Measurements from ENCODE around the gene ARHGEF10L. TPM values are rescaled to one million over a fixed set of nuclear protein-coding genes. Genes with fewer than 3 reads are reported as not detected.

The ARHGEF10L gene
- polyA plus RNA-seq, 3 donors, result 19.8 to 71.8 (median 20.8) TPM

GRCh38 chr1:17671741-17672140 lies 132.2 kb downstream of the ARHGEF10L start:
- 61 to 72% (median 62%) methylated on average over 10 of the region's 10 CpGs for WGBS, 3 donors
- H3K27ac ChIP-seq (ENCODE audit: low read depth, low read length), result no peak overlapping the region

DNA sequence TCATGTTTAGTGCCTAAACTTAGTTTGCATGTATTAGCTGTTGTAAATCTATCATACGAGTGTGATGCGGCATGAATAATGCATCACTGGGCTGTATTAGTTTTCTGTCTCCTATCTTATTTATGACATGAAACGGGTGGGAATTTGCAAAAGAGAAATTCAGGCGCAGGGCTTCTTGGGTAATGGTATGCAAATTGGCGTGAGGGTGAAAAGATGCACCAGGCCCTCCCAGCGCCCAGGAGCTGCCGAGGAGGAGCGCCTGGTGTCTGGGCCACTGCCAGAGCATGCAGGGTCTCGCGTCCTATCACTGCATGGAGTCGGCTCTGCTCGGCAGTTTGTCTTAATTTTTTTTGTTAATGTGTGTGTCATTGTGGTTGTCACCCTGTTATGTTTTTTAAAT lies 132.7 kb downstream of the ARHGEF10L start:
- H3K27ac ChIP-seq (ENCODE audit: low read depth, low read length), result no peak overlapping the region

GRCh38 chr1:17673329-17674072 lies 134.0 kb downstream of the ARHGEF10L start:
- no peak overlapping the region for H3K27ac ChIP-seq (ENCODE audit: low read depth, low read length)
- WGBS, 3 donors, result 65 to 86% (median 71%) methylated on average over 12 to 13 of the region's 13 CpGs

More for the DNA sequence above, 132.7 kb downstream of the ARHGEF10L start:
- 71 to 77% (median 73%) methylated on average over 12 of the region's 12 CpGs for WGBS, 3 donors

- H3K27ac ChIP-seq (ENCODE audit: low read depth, low read length), result no peak overlapping the region
- 75 to 77% (median 76%) methylated on average over 14 of the region's 14 CpGs for WGBS, 3 donors
Measured at GRCh38 chr1:17674726-17675500, 135.4 kb downstream of the ARHGEF10L start.

DNA sequence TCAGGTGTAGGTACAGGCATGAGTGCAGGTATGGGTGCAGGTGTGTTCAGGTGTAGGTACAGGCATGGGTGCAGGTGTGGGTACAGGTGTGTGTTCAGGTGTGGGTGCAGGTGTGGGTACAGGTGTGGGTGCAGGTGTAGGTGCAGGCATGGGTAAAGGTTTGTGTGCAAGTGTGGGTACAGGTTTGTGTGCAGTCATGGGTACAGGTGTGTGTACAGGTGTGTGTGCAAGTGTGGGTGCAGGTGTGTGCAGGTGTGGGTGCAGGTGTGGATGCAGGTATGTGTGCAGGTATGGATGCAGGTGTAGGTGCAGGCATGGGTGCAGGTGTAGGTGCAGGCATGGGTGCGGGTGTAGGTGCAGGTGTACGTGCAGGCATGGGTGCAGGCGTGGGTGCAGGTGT lies 136.2 kb downstream of the ARHGEF10L start:
- no peak overlapping the region for H3K27ac ChIP-seq (ENCODE audit: low read depth, low read length)
- 94 to 100% (median 98%) methylated on average over 3 of the region's 3 CpGs for WGBS, 3 donors

DNA sequence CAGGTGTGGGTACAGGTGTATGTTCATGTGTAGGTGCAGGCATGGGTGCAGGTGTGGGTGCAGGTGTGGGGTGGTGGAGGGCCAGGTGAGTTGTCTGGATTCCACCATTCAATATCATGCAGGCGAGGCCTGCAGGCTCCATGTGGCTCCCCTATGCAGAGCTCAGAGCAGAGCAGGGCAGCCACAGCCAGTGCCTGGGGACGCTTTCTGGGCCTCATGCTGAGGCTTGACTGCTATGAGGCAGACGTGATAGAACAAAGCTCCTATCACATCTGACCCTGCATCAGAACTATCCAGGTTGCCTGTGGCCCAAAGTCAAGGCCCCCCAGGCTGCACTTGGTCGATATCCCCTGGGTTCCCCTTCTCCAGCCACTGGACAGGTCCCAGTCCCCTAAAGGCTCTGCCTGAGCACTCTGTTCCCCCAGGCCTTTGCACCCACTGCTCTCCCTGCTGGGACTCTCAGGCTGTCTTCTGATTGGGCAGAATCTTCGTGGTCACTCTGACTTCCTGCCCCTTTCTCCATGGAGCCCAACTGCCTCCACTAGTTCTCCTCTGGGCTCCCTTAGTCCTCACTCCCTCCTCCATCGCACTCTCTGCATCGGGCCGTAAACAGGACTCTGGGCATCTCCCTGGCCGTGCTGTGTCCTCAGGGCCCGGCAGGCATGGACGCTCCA lies 137.0 kb downstream of the ARHGEF10L start:
- H3K27ac ChIP-seq (ENCODE audit: low read depth, low read length), result no peak overlapping the region
- 74 to 86% (median 76%) methylated on average over 10 to 11 of the region's 11 CpGs for WGBS, 3 donors

DNA sequence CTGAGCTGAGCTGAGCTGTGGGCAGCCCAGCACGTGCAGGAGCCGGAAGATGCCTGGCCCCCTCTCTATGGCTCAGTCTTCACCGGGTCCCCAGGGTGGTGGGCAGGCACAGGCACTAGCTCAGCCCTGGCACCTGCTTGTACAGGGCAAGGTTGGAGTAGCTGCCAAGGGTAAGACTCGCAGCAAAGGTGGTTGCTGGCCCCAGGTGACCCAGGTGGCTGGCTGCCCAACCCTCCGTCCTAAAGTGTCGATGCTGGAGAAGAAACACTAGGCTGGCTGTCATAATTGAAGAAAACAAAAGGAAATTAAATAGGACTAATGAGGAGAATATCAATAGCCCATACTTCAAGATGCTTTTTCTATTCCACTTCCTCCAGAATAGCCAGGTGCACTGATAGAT lies 138.5 kb downstream of the ARHGEF10L start:
- 65 to 91% (median 90%) methylated on average over 6 of the region's 6 CpGs for WGBS, 3 donors
- no peak overlapping the region for H3K27ac ChIP-seq (ENCODE audit: low read depth, low read length)

GRCh38 chr1:17679856-17680255 lies 140.4 kb downstream of the ARHGEF10L start:
- 80 to 91% (median 89%) methylated on average over 14 to 16 of the region's 16 CpGs for WGBS, 3 donors
- no peak overlapping the region for H3K27ac ChIP-seq (ENCODE audit: low read depth, low read length)

DNA sequence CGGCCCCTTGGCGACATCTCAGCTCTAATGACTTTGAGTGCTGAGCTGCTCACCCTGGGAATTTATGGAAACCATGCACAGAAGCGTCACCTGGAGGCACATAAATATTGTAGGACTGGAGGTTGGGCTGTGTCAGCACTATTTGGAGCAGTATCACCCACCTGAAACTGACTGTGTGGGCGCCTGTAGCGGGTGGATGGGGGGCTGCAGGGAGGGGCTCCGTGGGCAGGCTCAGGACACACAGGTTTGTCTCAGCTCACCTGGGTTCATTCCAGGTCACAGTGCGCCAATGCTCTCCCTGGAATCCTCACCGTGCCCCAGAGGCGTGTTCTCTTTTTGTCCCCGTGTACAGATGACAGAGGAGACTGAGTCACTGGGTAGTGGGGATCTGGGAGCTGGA lies 140.8 kb downstream of the ARHGEF10L start:
- H3K27ac ChIP-seq (ENCODE audit: low read depth, low read length), result no peak overlapping the region
- 84 to 89% (median 86%) methylated on average over 10 of the region's 10 CpGs for WGBS, 3 donors

GRCh38 chr1:17682400-17682799 lies 142.9 kb downstream of the ARHGEF10L start:
- no peak overlapping the region for H3K27ac ChIP-seq (ENCODE audit: low read depth, low read length)
- WGBS, 3 donors, result 80 to 90% (median 86%) methylated on average over 4 of the region's 4 CpGs

GRCh38 chr1:17683598-17683997 lies 144.1 kb downstream of the ARHGEF10L start:
- WGBS, 3 donors, result 82 to 88% (median 87%) methylated on average over 11 of the region's 11 CpGs

DNA sequence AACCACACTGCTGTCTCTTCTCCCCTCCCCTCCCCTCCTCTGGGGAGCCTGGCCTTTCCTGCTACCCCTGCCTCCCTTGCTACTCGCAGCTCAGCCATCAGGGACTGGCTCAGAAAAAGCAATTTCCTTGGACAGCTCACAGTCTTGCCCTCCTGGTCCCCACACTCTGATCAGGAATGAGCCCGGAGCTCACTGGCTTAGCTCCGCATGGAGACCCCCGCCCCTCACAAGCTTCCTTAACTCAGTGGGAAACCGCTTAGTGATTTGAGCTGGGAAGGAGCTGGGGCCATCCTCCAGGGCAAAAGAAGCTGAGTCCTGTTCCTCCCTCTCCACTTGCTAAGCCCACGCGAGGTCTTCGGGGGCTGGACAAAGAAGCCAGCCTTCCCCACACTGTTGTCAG lies 145.3 kb downstream of the ARHGEF10L start:
- WGBS, 3 donors, result 85 to 93% (median 90%) methylated on average over 8 of the region's 8 CpGs
- no peak overlapping the region for H3K27ac ChIP-seq (ENCODE audit: low read depth, low read length)

More at GRCh38 chr1:17683598-17683997, 144.1 kb downstream of the ARHGEF10L start:
- H3K27ac ChIP-seq (ENCODE audit: low read depth, low read length), result no peak overlapping the region

DNA sequence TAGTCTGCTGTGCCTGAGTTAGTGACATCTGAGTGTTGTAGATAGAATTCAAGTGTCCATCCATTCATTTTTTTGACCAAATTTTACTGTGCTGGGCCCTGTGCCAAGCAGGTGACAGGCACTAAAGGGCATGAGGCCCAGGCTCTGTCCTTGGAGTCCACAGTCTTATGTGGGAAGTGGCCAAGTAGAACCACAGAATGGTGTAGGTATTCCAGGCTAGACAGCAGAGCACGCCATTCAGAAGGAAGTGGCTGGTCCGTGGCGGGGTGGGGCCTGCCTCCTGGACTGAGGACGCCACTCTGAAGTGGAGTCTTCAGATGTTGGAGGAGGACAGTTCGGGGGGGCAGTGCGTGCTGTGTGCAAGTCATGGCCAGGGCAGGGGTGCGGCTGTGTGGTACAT lies 146.8 kb downstream of the ARHGEF10L start:
- WGBS, 3 donors, result 62 to 74% (median 64%) methylated on average over 7 of the region's 7 CpGs

DNA sequence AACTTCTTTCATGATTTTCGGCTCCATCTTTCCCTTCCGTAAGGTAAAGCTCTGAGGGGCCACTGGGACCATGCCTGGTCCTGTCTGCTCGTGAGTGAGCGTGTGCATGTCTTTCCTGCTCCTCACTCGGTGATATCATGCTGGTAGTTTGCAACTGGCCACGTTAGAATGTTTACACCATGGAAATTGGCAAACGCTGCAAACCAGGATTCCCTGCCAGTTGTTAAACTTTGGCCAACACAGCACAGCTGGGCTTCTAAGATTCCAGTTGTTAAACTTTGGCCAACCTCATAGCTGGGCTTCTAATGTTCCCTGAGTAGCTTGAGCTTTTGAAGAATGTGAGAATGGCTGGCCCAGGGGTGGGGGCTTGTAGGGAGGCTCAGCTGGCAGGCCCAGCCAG lies 147.6 kb downstream of the ARHGEF10L start:
- no peak overlapping the region for H3K27ac ChIP-seq (ENCODE audit: low read depth, low read length)
- WGBS, 3 donors, result 57 to 72% (median 70%) methylated on average over 7 of the region's 7 CpGs

More for the DNA sequence above, 146.8 kb downstream of the ARHGEF10L start:
- no peak overlapping the region for H3K27ac ChIP-seq (ENCODE audit: low read depth, low read length)

DNA sequence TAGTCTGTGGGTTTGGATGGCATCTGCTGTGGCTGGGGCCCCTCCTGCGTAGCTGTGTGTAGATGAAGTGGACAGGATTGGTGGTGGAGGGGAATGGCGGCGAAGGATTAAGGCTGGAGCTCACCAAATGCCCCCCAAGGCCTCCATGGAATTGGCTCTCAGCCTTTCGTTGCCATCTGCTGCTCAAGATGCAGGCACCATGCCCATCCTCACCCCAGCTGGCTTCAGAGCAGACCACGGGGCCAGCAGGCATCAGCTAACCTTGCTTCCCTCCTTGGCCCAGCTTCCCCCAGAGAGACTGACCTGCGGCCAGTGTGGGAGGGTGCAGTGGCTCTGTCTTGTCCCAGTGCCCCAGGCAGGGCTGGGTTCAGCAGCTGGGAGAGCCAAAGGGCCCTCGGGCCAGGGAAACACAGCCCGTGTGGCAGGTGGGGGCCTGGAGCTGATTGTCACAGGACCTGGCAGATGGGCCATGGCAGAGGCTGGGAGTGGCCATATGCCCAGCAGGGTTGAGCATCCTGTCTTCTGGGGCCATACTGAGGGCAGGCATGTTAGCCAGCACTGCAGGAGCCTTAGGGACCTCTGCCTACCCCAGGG lies 148.8 kb downstream of the ARHGEF10L start:
- 91 to 94% (median 93%) methylated on average over 8 of the region's 8 CpGs for WGBS, 3 donors
- H3K27ac ChIP-seq (ENCODE audit: low read depth, low read length), result no peak overlapping the region

DNA sequence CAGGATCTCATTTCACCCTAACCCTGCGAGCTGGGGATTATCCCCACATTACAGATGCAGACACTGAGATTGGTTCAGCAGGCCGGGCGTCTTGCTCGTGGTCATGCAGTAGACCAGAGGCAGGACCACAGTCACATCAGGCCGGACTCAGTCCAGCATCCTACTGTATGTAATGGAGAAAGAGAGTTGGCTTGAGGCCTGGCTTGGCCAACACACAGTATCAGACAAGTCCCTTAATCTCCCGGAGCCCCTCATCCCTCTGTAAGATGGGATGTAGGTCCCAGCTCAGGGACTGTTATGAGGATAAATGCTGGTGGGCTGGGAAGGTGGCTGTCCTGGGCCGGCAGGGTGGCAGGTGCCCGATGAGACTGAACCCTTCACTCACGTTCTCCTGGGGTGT lies 149.5 kb downstream of the ARHGEF10L start:
- H3K27ac ChIP-seq (ENCODE audit: low read depth, low read length), result no peak overlapping the region
- WGBS, 3 donors, result 87 to 93% (median 90%) methylated on average over 6 to 9 of the region's 9 CpGs

DNA sequence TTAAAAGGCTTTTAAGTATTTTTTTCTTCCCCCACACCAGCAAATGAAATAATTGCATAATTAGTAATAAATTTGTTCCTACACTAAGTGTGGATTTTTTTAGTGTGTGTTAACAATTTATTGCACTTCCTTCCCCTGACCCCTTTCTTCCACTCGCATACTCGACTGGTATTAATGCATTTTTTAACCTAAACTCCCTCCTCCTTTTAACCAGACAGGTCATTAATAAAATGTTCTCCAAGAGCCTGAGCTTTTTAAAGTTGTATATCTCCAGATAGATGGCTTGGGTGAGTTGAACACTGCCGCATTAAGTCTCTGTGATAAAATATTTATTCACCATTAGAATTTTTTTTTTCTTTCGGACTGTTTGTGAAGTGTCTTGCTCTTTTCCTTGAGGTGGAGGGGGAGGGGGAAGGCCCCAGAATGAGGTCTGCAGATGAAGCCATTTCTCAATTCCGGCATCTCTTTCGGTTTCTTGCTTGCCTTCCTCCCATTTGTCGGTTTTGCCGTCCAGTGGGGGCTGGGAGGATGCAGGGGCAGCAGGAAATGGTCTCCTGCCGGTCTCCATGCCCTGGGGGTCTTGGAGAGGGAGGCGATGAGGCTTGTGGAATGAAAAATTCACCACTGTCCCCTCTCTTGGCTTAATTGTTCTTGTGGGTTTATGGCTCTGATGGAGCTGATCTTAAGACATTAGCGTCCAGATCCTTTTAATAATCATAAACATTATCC lies 151.6 kb downstream of the ARHGEF10L start:
- 31 to 70% (median 47%) methylated on average over 11 of the region's 11 CpGs for WGBS, 3 donors
- H3K27ac ChIP-seq (ENCODE audit: low read depth, low read length), result no peak overlapping the region

DNA sequence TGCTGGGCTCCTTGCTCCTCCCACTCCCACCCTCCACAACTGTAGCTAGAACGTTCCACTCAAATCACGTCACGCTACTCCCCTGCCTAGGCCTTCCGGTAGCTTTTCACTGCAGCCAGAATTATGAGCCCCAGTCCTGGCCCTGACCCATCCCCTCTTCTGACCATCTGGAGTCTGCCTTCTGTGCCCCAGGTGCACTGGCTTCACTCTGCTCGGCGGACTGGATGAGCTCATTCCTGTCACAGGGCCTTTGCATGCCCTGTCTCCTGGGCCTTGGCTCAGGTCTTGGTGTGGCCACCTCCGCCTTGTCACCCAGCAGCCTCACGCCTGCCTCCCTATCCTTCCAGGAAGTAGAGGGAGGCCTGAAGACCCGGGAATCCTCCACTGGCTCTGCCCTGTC lies 153.1 kb downstream of the ARHGEF10L start:
- H3K27ac ChIP-seq (ENCODE audit: low read depth, low read length), result no peak overlapping the region
- WGBS, 3 donors, result 75 to 79% (median 78%) methylated on average over 9 of the region's 9 CpGs

Measured in adipose tissue (tissue), 3 donors.